Stomach (tissue), 4 donors: ENCODE data around the gene BLOC1S4.

Source experiments
- EP300 ChIP-seq: sonication (generic); formaldehyde crosslinking; IDR thresholded peaks from one replicate; pipeline ENCODE4 v1.6.1; 2017; ENCODE audit warnings: antibody characterized with exemption
- POLR2A ChIP-seq, 4 donors: fragments of 450-650 bp; IDR thresholded peaks; one replicate each; pipeline ENCODE4 v1.6.1; 2016; ENCODE audit warnings: antibody characterized with exemption in 4 of 4, control low read depth in 2 of 4, mild to moderate bottlenecking in 1 of 4, moderate library complexity in 1 of 4
- POLR2AphosphoS5 ChIP-seq, 3 donors: sonication (generic); formaldehyde crosslinking; IDR thresholded peaks; one replicate each; pipeline ENCODE4 v1.6.1; 2016; ENCODE audit warnings: antibody characterized with exemption in 3 of 3
- TF ChIP-seq, protein P1 (sequence below), 7 experiments: fragments of 450-650 bp in 4 of 7; fragments of 200-600 bp in 3 of 7; sonication (generic) in 3 of 7; IDR thresholded peaks; one replicate each; pipeline ENCODE4 v1.5.1; 2016 to 2019; ENCODE audit warnings: antibody characterized with exemption in 7 of 7, control low read depth in 2 of 7, mild to moderate bottlenecking in 1 of 7

DNA sequence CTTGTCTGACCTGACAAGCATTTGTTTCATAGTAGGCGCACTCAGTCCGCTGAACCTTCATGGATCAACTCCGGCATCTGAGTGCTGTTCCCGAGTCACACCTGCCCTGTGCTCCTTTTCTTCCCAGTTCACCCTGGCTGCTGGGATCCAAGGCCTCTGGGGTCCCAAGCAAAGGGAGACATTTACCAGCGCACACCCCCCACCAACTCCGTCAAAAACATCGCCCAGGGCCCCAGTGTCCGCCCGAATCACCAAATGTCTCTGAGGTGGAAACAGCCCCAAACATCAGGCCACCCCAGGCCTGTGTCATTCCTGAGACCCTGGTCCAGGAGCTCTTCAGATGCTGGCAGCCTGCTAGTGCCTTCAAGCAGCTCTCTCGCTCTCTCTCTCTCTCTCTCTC lies 5.1 kb downstream of the BLOC1S4 start:
- TF ChIP-seq POLR2A (IDR thresholded peaks at IDR 0.05): no peak
- TF ChIP-seq, protein P1, sequence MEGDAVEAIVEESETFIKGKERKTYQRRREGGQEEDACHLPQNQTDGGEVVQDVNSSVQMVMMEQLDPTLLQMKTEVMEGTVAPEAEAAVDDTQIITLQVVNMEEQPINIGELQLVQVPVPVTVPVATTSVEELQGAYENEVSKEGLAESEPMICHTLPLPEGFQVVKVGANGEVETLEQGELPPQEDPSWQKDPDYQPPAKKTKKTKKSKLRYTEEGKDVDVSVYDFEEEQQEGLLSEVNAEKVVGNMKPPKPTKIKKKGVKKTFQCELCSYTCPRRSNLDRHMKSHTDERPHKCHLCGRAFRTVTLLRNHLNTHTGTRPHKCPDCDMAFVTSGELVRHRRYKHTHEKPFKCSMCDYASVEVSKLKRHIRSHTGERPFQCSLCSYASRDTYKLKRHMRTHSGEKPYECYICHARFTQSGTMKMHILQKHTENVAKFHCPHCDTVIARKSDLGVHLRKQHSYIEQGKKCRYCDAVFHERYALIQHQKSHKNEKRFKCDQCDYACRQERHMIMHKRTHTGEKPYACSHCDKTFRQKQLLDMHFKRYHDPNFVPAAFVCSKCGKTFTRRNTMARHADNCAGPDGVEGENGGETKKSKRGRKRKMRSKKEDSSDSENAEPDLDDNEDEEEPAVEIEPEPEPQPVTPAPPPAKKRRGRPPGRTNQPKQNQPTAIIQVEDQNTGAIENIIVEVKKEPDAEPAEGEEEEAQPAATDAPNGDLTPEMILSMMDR (IDR thresholded peaks at IDR 0.05): no peak
- TF ChIP-seq EP300: no peak
- TF ChIP-seq POLR2AphosphoS5 (IDR thresholded peaks at IDR 0.05): no peak
